Measurements from ENCODE around the gene GDF10.

- TF ChIP-seq CTCF (IDR thresholded peaks at IDR 0.05; ENCODE audit: low read depth, low read length) (no peak), EZH2phosphoT487 (IDR thresholded peaks at IDR 0.05; ENCODE audit: low read depth) (no peak)
Observed at GRCh38 chr10:47354900-47355299, 54.9 kb downstream of the GDF10 start.

Data from OCI-LY3 (cell line).